Lower leg skin (tissue), 4 donors: Measurements from ENCODE around the gene SERHL2. TPM values are rescaled to one million over a fixed set of nuclear protein-coding genes. Genes with fewer than 3 reads are reported as not detected.
"Not testable (repeated sequence)": the region's sequence is repeated elsewhere in the genome, so short reads cannot be mapped to it uniquely, and the experiment has no call there.

Experiments used
- DNase-seq, 2 donors: peaks; one replicate each; pipeline ENCODE4 v3.0.0-alpha.2; 2019; ENCODE audit warnings: low spot score in 2 of 2
- H3K4me3 ChIP-seq: fragments of 200-600 bp; sonication (generic); 2 replicates; pipeline ENCODE4 v1.5.1; 2017; ENCODE audit warnings: mild to moderate bottlenecking, low read depth; ENCODE audit not compliant: poor library complexity, severe bottlenecking
- CTCF ChIP-seq, 3 donors: fragments of 450-650 bp; IDR thresholded peaks; one replicate each; pipeline ENCODE4 v1.5.1; 2016; ENCODE audit warnings: antibody characterized with exemption in 3 of 3, mild to moderate bottlenecking in 3 of 3, moderate library complexity in 2 of 3
- POLR2A ChIP-seq, 2 donors: fragments of 450-650 bp; IDR thresholded peaks; one replicate each; pipeline ENCODE4 v1.6.1; 2016 to 2017; ENCODE audit warnings: antibody characterized with exemption in 2 of 2, mild to moderate bottlenecking in 1 of 2, moderate library complexity in 1 of 2
- WGBS, 2 donors: methylation state at CpG; one replicate each; pipeline ENCODE4 v1.1.5; 2018; 5-methylcytosine and 5-hydroxymethylcytosine counted together
- intact Hi-C: fragments of 100-400 bp; cut with DNase I; formaldehyde crosslinking; loops from one replicate; pipeline ENCODE4 v1.15.0; 2023; ENCODE audit warnings: low total_unique reads
- total RNA-seq, 4 donors: library from RNA; depleted of rRNA; stranded (reverse); fragments of >200 nt; gene quantifications; one replicate each; pipeline ENCODE4 v1.1.0, GENCODE V29; 2016

Gene SERHL2
- total RNA-seq, 4 donors from 2014 or later: 13.1 to 39.5 (median 18.2) TPM

GRCh38 chr22:42560381-42560780 lies 6.6 kb downstream of the SERHL2 start:
- intact Hi-C loops: no loop called here
- TF ChIP-seq POLR2A (IDR thresholded peaks at IDR 0.05) (no peak), CTCF (IDR thresholded peaks at IDR 0.05) (no peak)
- no peak overlapping the region for H3K4me3 ChIP-seq
- WGBS, 2 donors: 76 to 80% methylated on average over 8 of the region's 8 CpGs
- no peak for DNase-seq

GRCh38 chr22:42560781-42561180 lies 7.0 kb downstream of the SERHL2 start:
- TF ChIP-seq POLR2A (IDR thresholded peaks at IDR 0.05): no peak
- no peak for TF ChIP-seq CTCF (IDR thresholded peaks at IDR 0.05)
- no peak overlapping the region for H3K4me3 ChIP-seq
- WGBS, 2 donors: 76 to 77% methylated on average over 7 of the region's 7 CpGs
- no peak for DNase-seq
- intact Hi-C loops: no loop called here

GRCh38 chr22:42561856-42562255 lies 8.1 kb downstream of the SERHL2 start:
- no peak overlapping the region for H3K4me3 ChIP-seq
- no peak for TF ChIP-seq CTCF (IDR thresholded peaks at IDR 0.05)
- TF ChIP-seq POLR2A (IDR thresholded peaks at IDR 0.05): no peak
- 59 to 65% methylated on average over 5 of the region's 5 CpGs for WGBS, 2 donors
- DNase-seq: no peak
- intact Hi-C loops: no loop called here

GRCh38 chr22:42562279-42562678 lies 8.5 kb downstream of the SERHL2 start:
- intact Hi-C loops: no loop called here
- no peak for DNase-seq
- WGBS, 2 donors: 74 to 81% methylated on average over 8 of the region's 8 CpGs
- no peak overlapping the region for H3K4me3 ChIP-seq
- no peak for TF ChIP-seq CTCF (IDR thresholded peaks at IDR 0.05)
- no peak for TF ChIP-seq POLR2A (IDR thresholded peaks at IDR 0.05)

GRCh38 chr22:42562684-42563083 lies 8.9 kb downstream of the SERHL2 start:
- TF ChIP-seq CTCF (IDR thresholded peaks at IDR 0.05): no peak
- no peak for TF ChIP-seq POLR2A (IDR thresholded peaks at IDR 0.05)
- H3K4me3 ChIP-seq: no peak overlapping the region
- intact Hi-C loops: no loop called here
- no peak for DNase-seq
- WGBS, 2 donors: 85 to 92% methylated on average over 2 of the region's 2 CpGs

- H3K4me3 ChIP-seq, intact Hi-C loops, DNase-seq: not testable (repeated sequence)
- 58 to 70% methylated on average over 3 of the region's 3 CpGs for WGBS, 2 donors
Measured at GRCh38 chr22:42563943-42564342, 10.2 kb downstream of the SERHL2 start.
